ENCODE measurements around the gene CYP20A1. TPM values are rescaled to one million over a fixed set of nuclear protein-coding genes. Genes with fewer than 3 reads are reported as not detected.

CYP20A1 gene
- total RNA-seq, 1 donor from 2014 or later: 23.4 TPM

GRCh38 chr2:203346612-203347011 lies 107.8 kb downstream of the CYP20A1 start:
- FAIRE-seq: no peak
- H3K4me3 ChIP-seq (ENCODE audit: low read depth, low read length): no peak overlapping the region
- no peak for DNase-seq (ENCODE audit: low read depth)

GRCh38 chr2:203347375-203347774 lies 108.6 kb downstream of the CYP20A1 start:
- no peak overlapping the region for H3K4me3 ChIP-seq (ENCODE audit: low read depth, low read length)
- TF ChIP-seq CTCF (IDR thresholded peaks at IDR 0.05; ENCODE audit: insufficient read depth, low read length, severe bottlenecking): no peak
- FAIRE-seq: no peak
- no peak for DNase-seq (ENCODE audit: low read depth)
- H3K36me3 ChIP-seq (ENCODE audit: control insufficient read depth, insufficient read depth, low read length): no peaks in the 10 kb centered on the region
- no peaks in the 10 kb centered on the region for H3K27me3 ChIP-seq (ENCODE audit: control insufficient read depth, insufficient read depth, low read length)

More at GRCh38 chr2:203346612-203347011, 107.8 kb downstream of the CYP20A1 start:
- Histone ChIP-seq H3K36me3 (ENCODE audit: control insufficient read depth, insufficient read depth, low read length) (no peaks in the 10 kb centered on the region), H3K27me3 (ENCODE audit: control insufficient read depth, insufficient read depth, low read length) (no peaks in the 10 kb centered on the region)
- no peak for TF ChIP-seq CTCF (IDR thresholded peaks at IDR 0.05; ENCODE audit: insufficient read depth, low read length, severe bottlenecking)

GRCh38 chr2:203352604-203353255 lies 113.9 kb downstream of the CYP20A1 start:
- no peak for FAIRE-seq
- TF ChIP-seq CTCF (IDR thresholded peaks at IDR 0.05; ENCODE audit: insufficient read depth, low read length, severe bottlenecking): no peak

GRCh38 chr2:203354966-203355365 lies 116.1 kb downstream of the CYP20A1 start:
- no peak overlapping the region for H3K4me3 ChIP-seq (ENCODE audit: low read depth, low read length)
- no peaks in the 10 kb centered on the region for H3K36me3 ChIP-seq (ENCODE audit: control insufficient read depth, insufficient read depth, low read length)
- DNase-seq (ENCODE audit: low read depth) (no peak), FAIRE-seq (no peak)
- H3K27me3 ChIP-seq (ENCODE audit: control insufficient read depth, insufficient read depth, low read length): no peaks in the 10 kb centered on the region
- TF ChIP-seq CTCF (IDR thresholded peaks at IDR 0.05; ENCODE audit: insufficient read depth, low read length, severe bottlenecking): no peak

More at GRCh38 chr2:203352604-203353255, 113.9 kb downstream of the CYP20A1 start:
- peak; percentile 87 for DNase-seq (ENCODE audit: low read depth)
- Histone ChIP-seq H3K27me3 (ENCODE audit: control insufficient read depth, insufficient read depth, low read length) (no peaks in the 10 kb centered on the region), H3K36me3 (ENCODE audit: control insufficient read depth, insufficient read depth, low read length) (no peaks in the 10 kb centered on the region), H3K4me3 (ENCODE audit: low read depth, low read length) (no peak overlapping the region)

Other genes starting within 250 kb of the CYP20A1 start
- 35.6 and 42.6 TPM in 2 replicates for gene NBEAL1, start 224.1 kb upstream of the CYP20A1 start, total RNA-seq
- gene ABI2, start 89.4 kb downstream of the CYP20A1 start, total RNA-seq: 4.7 and 8.6 TPM in 2 replicates